CD14-positive monocyte (primary cell): ENCODE results near the gene CFAP299. TPM values are rescaled to one million over a fixed set of nuclear protein-coding genes. Genes with fewer than 3 reads are reported as not detected.

ENCODE experiments used
- DNase-seq, 3 donors: peaks; one replicate each; pipeline ENCODE4 v3.0.0-alpha.2; 2011 to 2022
- H2AFZ ChIP-seq: 2 replicates; pipeline ENCODE4 v1.6.0; 2012; ENCODE audit warnings: mild to moderate bottlenecking, low read depth, low read length, inconsistent platforms; ENCODE audit not compliant: insufficient read depth, poor library complexity, severe bottlenecking
- H3K27ac ChIP-seq, 2 donors: 1 replicate in 1 of 2; 2 replicates in 1 of 2; pipeline ENCODE4 v1.5.1; 2012 to 2013; ENCODE audit warnings: low read length in 2 of 2, control low read depth in 1 of 2, inconsistent platforms in 1 of 2, low read depth in 1 of 2, mild to moderate bottlenecking in 1 of 2
- H3K27me3 ChIP-seq, 2 donors: one replicate each; pipeline versions ENCODE4 v1.6.0 to v1.6.1; 2011 to 2013; ENCODE audit warnings: low read length in 2 of 2; ENCODE audit not compliant: control insufficient read depth in 2 of 2, insufficient read depth in 2 of 2
- H3K36me3 ChIP-seq, 2 donors: replicated peaks in 1 of 2; 1 replicate in 1 of 2; 2 replicates in 1 of 2; pipeline versions ENCODE4 v1.5.1 to v1.6.1; 2012 to 2013; ENCODE audit warnings: low read length in 2 of 2, control low read depth in 1 of 2, inconsistent platforms in 1 of 2, mild to moderate bottlenecking in 1 of 2; ENCODE audit not compliant: insufficient read depth in 2 of 2, control insufficient read depth in 1 of 2
- H3K4me1 ChIP-seq, 2 donors: 1 replicate in 1 of 2; 2 replicates in 1 of 2; pipeline versions ENCODE4 v1.5.1 to v1.6.1; 2012 to 2013; ENCODE audit warnings: low read length in 2 of 2, control low read depth in 1 of 2, inconsistent platforms in 1 of 2, mild to moderate bottlenecking in 1 of 2, moderate library complexity in 1 of 2; ENCODE audit not compliant: insufficient read depth in 2 of 2, control insufficient read depth in 1 of 2
- H3K4me2 ChIP-seq: replicated peaks from 2 replicates; pipeline ENCODE3; 2012; ENCODE audit warnings: low read length, moderate library complexity, mild to moderate bottlenecking; ENCODE audit not compliant: poor library complexity, severe bottlenecking; ENCODE audit errors: extremely low read depth
- H3K4me3 ChIP-seq, 3 experiments: fragments of 200-600 bp in 1 of 3; sonication (generic) in 1 of 3; replicated peaks in 1 of 3; 1 replicate in 2 of 3; 2 replicates in 1 of 3; pipeline ENCODE4 v1.5.1; 2011 to 2013; ENCODE audit warnings: low read length in 3 of 3, mild to moderate bottlenecking in 3 of 3, control low read depth in 2 of 3, low read depth in 2 of 3, inconsistent platforms in 1 of 3, moderate library complexity in 1 of 3
- H3K79me2 ChIP-seq: 2 replicates; pipeline ENCODE4 v1.6.0; 2012; ENCODE audit warnings: mild to moderate bottlenecking, control low read depth, inconsistent platforms, low read length, moderate library complexity; ENCODE audit not compliant: insufficient read depth
- H3K9ac ChIP-seq: 2 replicates; pipeline ENCODE4 v1.6.0; 2017; ENCODE audit warnings: low read length, mild to moderate bottlenecking; ENCODE audit not compliant: insufficient read depth, poor library complexity, severe bottlenecking
- H3K9me3 ChIP-seq, 2 donors: replicated peaks in 1 of 2; 1 replicate in 1 of 2; 2 replicates in 1 of 2; pipeline versions ENCODE4 v1.5.1 to v1.6.1; 2012 to 2013; ENCODE audit warnings: low read length in 2 of 2, control low read depth in 1 of 2; ENCODE audit not compliant: control insufficient read depth in 1 of 2, insufficient read depth in 1 of 2
- H4K20me1 ChIP-seq: 2 replicates; pipeline ENCODE4 v1.6.0; 2012; ENCODE audit warnings: mild to moderate bottlenecking, low read length, control low read depth, moderate library complexity; ENCODE audit not compliant: insufficient read depth
- H3K27ac Mint-ChIP-seq, 7 donors: one replicate each; pipeline ENCODE4 v1.8.0; 2020; ENCODE audit warnings: mild to moderate bottlenecking in 7 of 7, mixed read lengths in 7 of 7, moderate library complexity in 6 of 7, inconsistent platforms in 2 of 7
- H3K27me3 Mint-ChIP-seq, 3 donors: one replicate each; pipeline ENCODE4 v1.8.0; 2021 to 2022; ENCODE audit warnings: low read depth in 3 of 3, mild to moderate bottlenecking in 3 of 3, mixed read lengths in 3 of 3, moderate library complexity in 3 of 3, inconsistent platforms in 1 of 3
- H3K36me3 Mint-ChIP-seq, 2 donors: one replicate each; pipeline ENCODE4 v1.8.0; 2020; ENCODE audit warnings: mixed read lengths in 2 of 2, inconsistent platforms in 1 of 2, mild to moderate bottlenecking in 1 of 2
- H3K4me1 Mint-ChIP-seq: one replicate; pipeline ENCODE4 v1.8.0; 2020; ENCODE audit warnings: mild to moderate bottlenecking, mixed read lengths
- H3K4me3 Mint-ChIP-seq, 2 donors: one replicate each; pipeline ENCODE4 v1.8.0; 2020; ENCODE audit warnings: mild to moderate bottlenecking in 2 of 2, mixed read lengths in 2 of 2, moderate library complexity in 1 of 2
- H3K9me3 Mint-ChIP-seq, 7 donors: one replicate each; pipeline ENCODE4 v1.8.0; 2020 to 2022; ENCODE audit warnings: mixed read lengths in 7 of 7, mild to moderate bottlenecking in 6 of 7, moderate library complexity in 6 of 7, inconsistent platforms in 2 of 7
- CTCF ChIP-seq: fragments of 200-600 bp; IDR thresholded peaks from one replicate; pipeline ENCODE4 v1.8.0; 2022; ENCODE audit warnings: antibody characterized with exemption, mild to moderate bottlenecking
- WGBS: methylation state at CpG from one replicate; pipeline ENCODE4 v1.1.5; 2013; ENCODE audit warnings: missing lambda C conversion rate; ENCODE audit not compliant: insufficient coverage; 5-methylcytosine and 5-hydroxymethylcytosine counted together
- intact Hi-C, 2 donors: fragments of 100-400 bp; cut with micrococcal nuclease; formaldehyde crosslinking; loops; one replicate each; pipeline versions ENCODE4 v1.15.0 to v1.15.1; 2023
- polyA plus RNA-seq, 3 donors: library from polyadenylated mRNA; depleted of rRNA in 1 of 3; unstranded in 2 of 3; stranded (reverse) in 1 of 3; fragments of 300-500 nt in 2 of 3; fragments of >200 nt in 1 of 3; fragmentation: Illumina TruSeq in 2 of 3; gene quantifications; 1 replicate in 2 of 3; 2 replicates in 1 of 3; pipeline ENCODE4 v1.2.3, GENCODE V29; 2012 to 2021

The CFAP299 gene
- polyA plus RNA-seq, 3 donors, result not detected

DNA sequence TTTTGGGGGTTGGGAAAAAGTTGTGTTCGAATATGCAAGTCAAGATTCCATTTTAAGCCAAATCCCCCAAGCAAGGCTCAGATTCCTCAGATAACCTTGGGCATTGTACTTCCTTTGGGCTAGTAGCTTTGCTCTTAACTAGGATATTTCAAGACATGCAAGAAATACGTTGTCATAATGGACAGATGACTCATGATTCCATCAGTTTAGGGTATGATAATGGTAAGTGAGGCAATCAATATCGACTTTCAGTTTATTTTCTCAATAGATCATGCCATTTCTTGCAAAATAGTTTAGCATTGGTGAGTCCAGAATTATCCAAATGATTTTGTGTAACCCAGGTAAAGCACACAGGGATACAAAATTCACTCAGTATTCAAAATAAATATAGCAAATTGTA, 25.4 kb downstream of the CFAP299 start:
- no peak for TF ChIP-seq CTCF
- Histone ChIP-seq H3K36me3 (no peaks in the 10 kb centered on the region), H3K27ac (no peak overlapping the region), H3K4me2 (no peak overlapping the region), H3K4me3 (no peak overlapping the region), H3K9ac (no peak overlapping the region), H3K27me3 (peaks cover 5 to 7% of the 10 kb centered on the region in 2 donors), H3K79me2 (no peaks in the 10 kb centered on the region), H4K20me1 (no peaks in the 10 kb centered on the region), H3K4me1 (no peaks in the 10 kb centered on the region), H2AFZ (no peak overlapping the region), H3K9me3 (no peaks in the 10 kb centered on the region)
- H3K9me3 Mint-ChIP-seq, result no peaks in the 10 kb centered on the region
- H3K4me1 Mint-ChIP-seq, result no peaks in the 10 kb centered on the region
- no peak overlapping the region for H3K27ac Mint-ChIP-seq
- WGBS, result no CpG with 5 or more reads among the region's 3 CpGs
- peaks cover 8 to 17% (median 10%) of the 10 kb centered on the region in 3 donors for H3K27me3 Mint-ChIP-seq
- intact Hi-C loops, result loop anchor here in 1 of 2 donors (5.0 kb wide), 1 partner anchor 631 kb away; no protein-coding TSS in a partner anchor
- H3K4me3 Mint-ChIP-seq, result no peak overlapping the region
- no peak for DNase-seq
- H3K36me3 Mint-ChIP-seq, result no peaks in the 10 kb centered on the region

- no peak for DNase-seq
- no CpG with 5 or more reads among the region's 1 CpG for WGBS
These were observed 25.9 kb downstream of the CFAP299 start for GRCh38 chr4:80361329-80361900.

More at GRCh38 chr4:80361329-80361900, 25.9 kb downstream of the CFAP299 start:
- TF ChIP-seq CTCF, result peak; percentile 44
- H3K36me3 Mint-ChIP-seq, result no peaks in the 10 kb centered on the region
- H3K27me3 Mint-ChIP-seq, result peaks cover 8 to 17% (median 10%) of the 10 kb centered on the region in 3 donors
- no peak overlapping the region for H3K27ac Mint-ChIP-seq
- H3K36me3 ChIP-seq, result no peaks in the 10 kb centered on the region
- H4K20me1 ChIP-seq, result no peaks in the 10 kb centered on the region
- H3K4me1 ChIP-seq, result no peaks in the 10 kb centered on the region
- no peaks in the 10 kb centered on the region for H3K9me3 Mint-ChIP-seq
- H3K9me3 ChIP-seq, result no peaks in the 10 kb centered on the region
- no peaks in the 10 kb centered on the region for H3K4me1 Mint-ChIP-seq
- no peak overlapping the region for H2AFZ ChIP-seq
- no peaks in the 10 kb centered on the region for H3K79me2 ChIP-seq
- no peak overlapping the region for H3K4me3 ChIP-seq
- H3K27me3 ChIP-seq, result peaks cover 5 to 7% of the 10 kb centered on the region in 2 donors
- H3K4me2 ChIP-seq, result no peak overlapping the region
- intact Hi-C loops, result loop anchor here in 1 of 2 donors (5.0 kb wide), 1 partner anchor 631 kb away; no protein-coding TSS in a partner anchor
- no peak overlapping the region for H3K9ac ChIP-seq
- H3K27ac ChIP-seq, result no peak overlapping the region
- no peak overlapping the region for H3K4me3 Mint-ChIP-seq
